OCI-LY7 (cell line): ENCODE data around the gene P2RX1.

ENCODE experiments used
- CTCF ChIP-seq: fragments of 200-600 bp; sonication (generic); conservative IDR thresholded peaks from 2 replicates; pipeline ENCODE4 v1.5.1; 2014; ENCODE audit warnings: mild to moderate bottlenecking, antibody characterized with exemption, low read length, moderate library complexity, mixed read lengths
- EZH2phosphoT487 ChIP-seq: fragments of 200-600 bp; sonication (generic); IDR thresholded peaks from 2 replicates; pipeline ENCODE4 v1.6.1; 2018; ENCODE audit warnings: low read depth, borderline replicate concordance, mild to moderate bottlenecking, mixed run types, antibody characterized with exemption, low read length, moderate library complexity, mixed read lengths

DNA sequence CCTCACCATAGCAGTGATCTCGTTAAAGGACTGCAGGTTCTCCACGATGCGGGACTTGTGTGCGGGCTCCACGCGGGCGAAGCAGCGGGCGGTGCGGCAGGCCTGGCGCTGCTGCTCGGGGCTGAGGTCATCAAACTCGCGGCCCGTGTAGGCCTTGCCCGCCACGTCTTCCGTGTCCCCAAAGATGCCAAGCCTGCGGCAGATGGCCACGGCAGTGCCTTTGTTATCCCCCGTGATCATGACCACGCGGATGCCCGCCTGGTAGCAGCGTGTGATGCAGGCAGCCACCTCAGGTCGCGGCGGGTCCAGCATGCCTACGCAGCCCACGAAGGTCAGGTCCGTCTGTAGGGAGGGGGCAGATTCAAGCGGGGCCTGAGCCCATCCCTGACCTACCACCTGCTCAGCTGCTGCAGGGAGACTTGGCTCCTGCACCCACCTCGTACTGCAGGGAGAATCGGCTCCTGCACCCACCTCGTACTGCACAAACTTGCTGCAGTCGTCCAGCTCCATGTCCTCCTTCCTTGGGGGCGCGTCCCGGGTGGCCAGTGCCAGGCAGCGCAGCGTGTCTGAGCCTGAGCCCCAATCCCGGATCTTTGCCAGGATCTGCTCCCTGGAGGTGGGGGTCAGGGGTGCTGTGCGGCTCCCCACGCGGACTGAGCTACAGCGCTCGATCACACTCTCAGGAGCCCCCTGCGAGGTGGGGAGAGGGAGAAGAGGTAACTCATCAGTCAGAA is 24.9 kb upstream of the P2RX1 start:
- TF ChIP-seq CTCF (no peak), EZH2phosphoT487 (no peak)
